ENCODE results near the gene BACH2. TPM values are rescaled to one million over a fixed set of nuclear protein-coding genes. Genes with fewer than 3 reads are reported as not detected.

BACH2 gene
- total RNA-seq, 4 donors from 2014 or later = 3.6 to 13.4 (median 7.5) TPM

DNA sequence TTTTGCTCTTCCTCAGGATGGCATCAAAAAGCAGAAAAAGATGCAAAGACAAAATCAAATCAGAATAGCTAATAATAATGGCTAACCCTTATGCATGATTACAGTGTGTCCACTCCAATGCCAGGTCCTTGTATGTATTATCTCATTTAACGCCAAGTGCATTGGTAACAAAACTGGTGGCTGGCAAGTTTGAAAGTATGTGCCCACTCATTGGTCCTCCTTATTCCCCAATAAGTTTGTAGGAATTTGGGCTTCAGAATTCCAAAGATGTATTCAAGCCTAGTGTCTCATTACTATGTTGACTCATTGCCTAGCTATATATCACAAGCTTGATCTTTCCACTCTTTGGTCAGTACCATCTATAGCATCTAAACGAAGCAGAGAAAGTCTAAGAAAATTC, 205.8 kb downstream of the BACH2 start:
- Histone ChIP-seq H3K9me3 (no peaks in the 10 kb centered on the region), H3K36me3 (no peaks in the 10 kb centered on the region), H3K4me1 (peaks cover 7 to 18% of the 10 kb centered on the region in 2 donors), H3K27me3 (no peaks in the 10 kb centered on the region), H3K27ac (no peak overlapping the region), H3K4me3 (no peak overlapping the region)
- in situ Hi-C loops (cut with MboI; ENCODE audit: low sequenced_read_pairs in 4 of 4) = loop anchor here in 3 of 4 donors (10.0 kb wide), 4 partner anchors 194 to 384 kb away; no protein-coding TSS in a partner anchor
- ATAC-seq (no peak), DNase-seq (no peak)
- TF ChIP-seq POLR2A (IDR thresholded peaks at IDR 0.05) = no peak
- TF ChIP-seq, protein P1, sequence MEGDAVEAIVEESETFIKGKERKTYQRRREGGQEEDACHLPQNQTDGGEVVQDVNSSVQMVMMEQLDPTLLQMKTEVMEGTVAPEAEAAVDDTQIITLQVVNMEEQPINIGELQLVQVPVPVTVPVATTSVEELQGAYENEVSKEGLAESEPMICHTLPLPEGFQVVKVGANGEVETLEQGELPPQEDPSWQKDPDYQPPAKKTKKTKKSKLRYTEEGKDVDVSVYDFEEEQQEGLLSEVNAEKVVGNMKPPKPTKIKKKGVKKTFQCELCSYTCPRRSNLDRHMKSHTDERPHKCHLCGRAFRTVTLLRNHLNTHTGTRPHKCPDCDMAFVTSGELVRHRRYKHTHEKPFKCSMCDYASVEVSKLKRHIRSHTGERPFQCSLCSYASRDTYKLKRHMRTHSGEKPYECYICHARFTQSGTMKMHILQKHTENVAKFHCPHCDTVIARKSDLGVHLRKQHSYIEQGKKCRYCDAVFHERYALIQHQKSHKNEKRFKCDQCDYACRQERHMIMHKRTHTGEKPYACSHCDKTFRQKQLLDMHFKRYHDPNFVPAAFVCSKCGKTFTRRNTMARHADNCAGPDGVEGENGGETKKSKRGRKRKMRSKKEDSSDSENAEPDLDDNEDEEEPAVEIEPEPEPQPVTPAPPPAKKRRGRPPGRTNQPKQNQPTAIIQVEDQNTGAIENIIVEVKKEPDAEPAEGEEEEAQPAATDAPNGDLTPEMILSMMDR (IDR thresholded peaks at IDR 0.05 in 4 of 5, conservative IDR thresholded peaks at IDR 0.05 in 1 of 5) = no peak
- intact Hi-C loops (cut with DNase I; ENCODE audit: low total_unique reads) = loop anchor here (10.0 kb wide), 1 partner anchor 146 kb away; no protein-coding TSS in a partner anchor

DNA sequence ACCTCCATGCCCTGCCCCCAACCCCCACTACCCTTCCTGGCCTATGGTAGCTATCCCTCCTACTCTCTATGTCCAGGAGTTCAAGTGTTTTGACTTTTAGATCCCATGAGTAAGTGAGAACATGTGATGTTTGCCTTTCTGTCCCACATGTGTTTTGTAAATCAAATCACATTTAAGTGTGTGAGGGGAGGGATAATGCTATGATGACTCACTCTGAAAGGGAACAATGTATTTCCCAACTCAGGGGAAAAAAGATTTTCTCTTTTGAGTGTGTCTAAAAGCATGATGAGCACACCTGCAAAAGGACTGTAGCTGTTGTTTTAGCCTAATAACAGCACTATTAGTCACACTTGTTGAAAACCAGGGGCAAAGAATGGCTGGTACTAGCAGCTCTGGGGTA, 208.6 kb downstream of the BACH2 start:
- H3K9me3 ChIP-seq = no peaks in the 10 kb centered on the region
- ATAC-seq = peak; percentile 87 to 88
- H3K36me3 ChIP-seq = no peaks in the 10 kb centered on the region
- peak overlapping the region; percentile 7 to 45 (median 38) for H3K27ac ChIP-seq
- in situ Hi-C loops (cut with MboI; ENCODE audit: low sequenced_read_pairs in 4 of 4) (no loop called here), intact Hi-C loops (cut with DNase I; ENCODE audit: low total_unique reads) (no loop called here)
- no peaks in the 10 kb centered on the region for H3K27me3 ChIP-seq
- H3K4me3 ChIP-seq = no peak overlapping the region
- no peak for DNase-seq
- peaks cover 0 to 7% of the 10 kb centered on the region in 2 donors for H3K4me1 ChIP-seq
- TF ChIP-seq POLR2A (IDR thresholded peaks at IDR 0.05) = no peak
- TF ChIP-seq, protein P1 (IDR thresholded peaks at IDR 0.05 in 4 of 5, conservative IDR thresholded peaks at IDR 0.05 in 1 of 5) = no peak

DNA sequence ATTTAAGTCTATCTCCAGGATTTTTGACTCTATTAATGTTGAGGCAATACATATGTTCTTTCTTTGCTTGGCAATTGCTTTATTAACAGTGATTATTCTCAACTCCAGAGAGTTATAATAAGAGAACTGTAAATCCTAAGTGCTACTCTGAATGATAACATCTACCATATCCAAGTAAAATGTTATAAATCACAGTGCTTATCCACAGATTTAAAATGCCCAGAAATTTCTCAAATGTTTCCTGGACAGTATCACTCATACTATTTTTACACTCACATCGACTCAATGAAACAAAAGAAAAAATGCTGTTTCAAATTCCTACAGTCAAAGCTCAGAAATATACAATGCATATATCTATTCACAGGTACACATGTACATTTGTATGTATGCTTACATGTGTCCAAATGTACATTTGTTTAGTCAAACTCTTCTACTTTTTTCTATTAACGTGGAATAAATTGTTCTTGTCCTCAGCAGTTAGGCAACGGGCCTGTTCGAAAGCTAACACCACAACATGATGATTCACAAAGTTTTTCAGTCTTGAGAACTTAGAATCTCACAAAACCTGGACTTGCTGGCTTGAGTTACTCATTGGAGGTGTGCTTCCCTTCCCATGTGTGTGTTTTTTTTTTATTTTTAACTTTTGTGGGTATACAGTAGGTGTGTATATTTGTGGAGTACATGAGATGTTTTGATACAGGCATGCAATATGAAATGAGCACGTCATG, 209.4 kb downstream of the BACH2 start:
- Histone ChIP-seq H3K36me3 (no peaks in the 10 kb centered on the region), H3K9me3 (no peaks in the 10 kb centered on the region), H3K4me1 (peaks cover 0 to 7% of the 10 kb centered on the region in 2 donors), H3K27me3 (no peaks in the 10 kb centered on the region), H3K27ac (peak overlapping the region in 2 of 4 donors; percentile 34 to 45), H3K4me3 (no peak overlapping the region)
- DNase-seq = no peak
- TF ChIP-seq, protein P1 (IDR thresholded peaks at IDR 0.05 in 4 of 5, conservative IDR thresholded peaks at IDR 0.05 in 1 of 5) = no peak
- TF ChIP-seq POLR2A (IDR thresholded peaks at IDR 0.05) = no peak
- intact Hi-C loops (cut with DNase I; ENCODE audit: low total_unique reads) (no loop called here), in situ Hi-C loops (cut with MboI; ENCODE audit: low sequenced_read_pairs in 4 of 4) (no loop called here)
- peak; percentile 67 to 77 for ATAC-seq

DNA sequence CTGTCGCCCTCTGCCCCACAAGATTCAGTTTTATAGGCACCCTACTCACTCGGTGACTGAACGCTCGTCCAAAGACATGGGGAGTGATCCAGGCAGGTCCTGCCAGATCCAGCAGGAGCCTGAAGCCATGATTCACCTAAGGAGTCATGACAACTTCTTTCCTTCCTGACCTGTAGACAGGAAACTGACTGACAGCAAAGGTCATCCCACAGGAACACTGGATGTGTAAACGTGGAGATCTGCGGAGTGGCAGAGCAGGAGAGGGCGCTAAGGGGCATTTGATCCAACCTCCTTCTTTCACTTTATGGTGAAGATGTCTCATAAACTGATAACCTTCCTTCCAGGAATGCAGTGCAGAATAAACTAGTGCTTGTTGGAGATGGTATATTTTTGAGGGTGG, 210.1 kb downstream of the BACH2 start:
- ATAC-seq = no peak

More for the DNA sequence above, 210.1 kb downstream of the BACH2 start:
- Histone ChIP-seq H3K4me3 (no peak overlapping the region), H3K4me1 (peaks cover 0 to 7% of the 10 kb centered on the region in 2 donors), H3K9me3 (no peaks in the 10 kb centered on the region), H3K27me3 (no peaks in the 10 kb centered on the region), H3K27ac (no peak overlapping the region), H3K36me3 (no peaks in the 10 kb centered on the region)
- in situ Hi-C loops (cut with MboI; ENCODE audit: low sequenced_read_pairs in 4 of 4) (no loop called here), intact Hi-C loops (cut with DNase I; ENCODE audit: low total_unique reads) (no loop called here)
- no peak for TF ChIP-seq POLR2A (IDR thresholded peaks at IDR 0.05)
- TF ChIP-seq, protein P1 (IDR thresholded peaks at IDR 0.05 in 4 of 5, conservative IDR thresholded peaks at IDR 0.05 in 1 of 5) = no peak
- DNase-seq = no peak
